NCI-H2227 (cell line): ENCODE data around the gene AMER1.
"Not testable (repeated sequence)": the region's sequence is repeated elsewhere in the genome, so short reads cannot be mapped to it uniquely, and the experiment has no call there.

Experiments
- DNase-seq: peaks from one replicate; lab custom pipeline; 2025; ENCODE audit not compliant: unreplicated experiment; lab: John Stamatoyannopoulos, UW

Gene AMER1

DNA sequence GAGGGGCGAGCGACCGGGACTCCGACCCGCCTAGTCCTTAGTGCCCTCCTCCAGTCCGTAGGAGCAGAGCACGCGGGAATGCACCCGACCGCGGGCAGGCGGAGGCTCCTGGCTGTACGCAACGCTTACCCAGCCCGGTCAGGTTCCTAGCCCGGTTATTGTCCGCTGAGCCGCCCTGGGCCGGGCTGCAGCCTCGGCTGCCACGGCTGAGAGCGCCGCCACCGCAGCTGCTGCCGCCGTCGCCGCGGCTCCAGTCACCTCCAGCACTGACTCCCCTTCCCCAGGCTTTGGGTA, at the start of gene AMER1:
Gene AMER1 (minus strand): TSS at position 268 of the 294 bp plus-strand sequence. CDS start 12,422 bp downstream, outside the sequence.
- peak; percentile 85 for DNase-seq

DNA sequence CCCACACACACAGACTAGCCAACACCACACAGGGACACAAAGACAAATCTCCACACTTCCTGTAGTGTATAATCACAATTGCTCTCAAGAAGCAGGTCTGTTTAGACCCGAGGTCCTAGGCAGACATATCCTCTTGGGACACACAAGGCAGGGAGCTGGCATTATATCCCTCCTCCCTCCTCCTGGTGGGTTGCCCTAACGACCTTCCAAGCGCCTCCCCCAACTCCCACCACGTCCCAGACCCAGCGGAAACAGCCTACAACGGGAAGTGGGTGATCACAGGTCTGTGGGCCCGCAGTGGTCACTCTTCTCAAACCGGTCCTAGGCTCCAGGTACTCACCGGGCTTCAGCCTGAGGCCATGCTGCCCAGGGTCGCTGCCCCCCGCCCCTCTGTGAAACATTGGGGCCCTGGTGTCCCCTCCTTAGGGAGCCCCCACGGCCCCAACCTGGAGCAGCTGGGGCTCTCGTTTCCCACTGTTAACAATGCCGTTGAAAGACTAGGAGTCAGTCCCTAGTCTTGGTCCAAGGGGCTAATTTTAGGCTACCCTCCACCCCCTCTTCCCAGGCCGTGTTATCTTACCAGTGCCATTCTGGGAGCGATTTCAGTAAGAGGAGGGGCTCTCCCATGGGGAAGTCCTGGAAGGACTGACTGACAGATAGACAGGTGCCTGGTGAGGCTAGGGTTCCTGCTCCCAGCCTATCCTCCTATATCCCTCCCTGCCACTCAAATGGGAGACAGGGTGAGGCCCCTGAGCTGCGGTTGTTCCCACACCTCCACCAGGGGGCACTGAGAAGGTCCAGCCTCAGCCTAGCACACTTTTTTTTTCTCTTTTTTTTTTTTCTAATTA, 24.8 kb upstream of the AMER1 start, which contains the start of gene ASB12:
Gene ASB12 (minus strand): TSS at position 485 of the 848 bp plus-strand sequence. CDS start 4,957 bp downstream, outside the sequence.
- no peak for DNase-seq

DNA sequence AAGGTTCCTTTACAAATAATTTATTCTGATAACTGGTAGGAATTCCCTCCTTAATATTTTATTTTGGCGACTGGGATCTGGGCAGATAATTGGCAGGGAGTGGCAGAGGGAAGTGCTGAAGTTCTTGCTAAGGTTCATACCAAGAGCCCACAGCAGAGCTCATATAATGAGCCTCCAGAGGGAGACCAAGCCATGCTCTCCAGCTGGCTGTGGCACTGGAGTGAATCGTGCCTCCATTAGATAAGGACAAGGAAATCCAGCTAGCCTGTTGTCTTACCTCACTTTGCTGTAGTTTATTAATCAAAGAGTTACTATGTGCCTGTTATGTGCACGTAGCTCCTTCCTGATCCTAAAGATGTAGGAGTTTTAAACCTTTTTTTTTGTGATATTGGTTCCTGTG, 23.6 kb upstream of the AMER1 start:
- DNase-seq: no peak

DNA sequence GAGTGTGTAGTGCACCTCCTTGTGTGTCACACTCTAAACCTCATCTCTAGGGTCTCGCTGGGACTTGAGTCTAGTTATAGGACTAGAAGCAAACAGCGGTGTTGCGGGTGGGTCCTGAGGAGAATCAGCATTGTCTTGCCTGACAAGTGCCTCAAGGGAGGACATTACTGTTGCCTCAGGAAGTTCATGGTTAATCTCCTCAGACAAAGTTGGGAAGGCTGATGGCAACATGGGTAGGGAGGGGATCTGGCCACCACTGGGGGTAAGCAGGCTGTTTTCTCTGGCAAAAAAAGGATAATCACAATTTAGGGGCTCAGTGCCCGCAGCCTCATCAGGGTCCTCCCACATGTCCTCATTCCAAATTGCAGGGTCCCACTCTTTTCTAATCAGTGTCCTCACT, 12.5 kb upstream of the AMER1 start:
- no peak for DNase-seq

DNA sequence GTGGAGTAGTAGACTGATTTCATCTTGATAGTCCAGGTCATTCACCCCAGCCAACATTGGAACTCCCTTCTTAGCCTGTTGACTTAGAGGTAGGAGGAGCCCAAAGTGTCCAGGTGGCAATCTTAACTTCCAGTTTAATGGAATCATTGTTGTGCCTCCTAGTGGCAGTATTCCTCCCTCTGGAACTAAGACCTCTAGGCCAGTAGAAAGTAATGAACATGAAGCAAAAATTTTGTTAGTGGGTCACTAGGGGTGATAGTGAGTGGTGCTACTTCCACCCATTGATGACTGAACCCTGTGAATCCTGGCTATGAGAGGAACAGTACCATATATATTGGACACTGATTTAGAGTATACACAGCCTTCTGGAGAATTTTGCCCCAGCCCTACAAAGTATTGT, 8.5 kb upstream of the AMER1 start:
- DNase-seq: not testable (repeated sequence)

DNA sequence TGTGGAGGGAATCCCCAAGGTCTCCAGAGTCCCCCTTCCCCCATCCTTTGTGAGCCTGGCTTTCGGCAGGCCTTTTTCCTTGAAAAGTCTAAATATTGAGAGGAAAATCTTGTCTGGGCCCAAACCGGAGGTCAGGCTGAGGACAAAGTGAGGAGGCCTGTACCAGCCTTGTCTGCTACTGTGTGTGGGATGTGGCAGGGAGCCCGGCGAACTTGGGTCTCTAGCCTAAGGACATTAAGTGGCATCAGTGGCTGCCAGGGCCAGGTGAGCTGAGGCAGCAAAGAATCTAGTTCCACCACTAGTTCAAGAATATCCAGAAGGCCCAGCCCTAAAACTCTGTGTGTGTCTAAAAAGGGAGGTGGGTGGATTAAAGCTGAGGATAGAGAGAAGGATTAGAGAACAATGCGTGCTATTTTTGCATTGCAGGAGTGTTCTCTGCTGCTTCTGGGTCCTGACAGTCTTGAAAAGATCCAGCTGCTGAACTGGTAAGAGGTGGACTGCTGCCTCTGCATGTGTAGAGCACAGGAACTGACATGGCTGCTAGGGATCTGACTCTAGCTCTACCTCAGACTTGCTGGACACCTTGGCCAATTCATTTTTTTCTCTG, 1.2 kb upstream of the AMER1 start:
- no peak for DNase-seq

DNA sequence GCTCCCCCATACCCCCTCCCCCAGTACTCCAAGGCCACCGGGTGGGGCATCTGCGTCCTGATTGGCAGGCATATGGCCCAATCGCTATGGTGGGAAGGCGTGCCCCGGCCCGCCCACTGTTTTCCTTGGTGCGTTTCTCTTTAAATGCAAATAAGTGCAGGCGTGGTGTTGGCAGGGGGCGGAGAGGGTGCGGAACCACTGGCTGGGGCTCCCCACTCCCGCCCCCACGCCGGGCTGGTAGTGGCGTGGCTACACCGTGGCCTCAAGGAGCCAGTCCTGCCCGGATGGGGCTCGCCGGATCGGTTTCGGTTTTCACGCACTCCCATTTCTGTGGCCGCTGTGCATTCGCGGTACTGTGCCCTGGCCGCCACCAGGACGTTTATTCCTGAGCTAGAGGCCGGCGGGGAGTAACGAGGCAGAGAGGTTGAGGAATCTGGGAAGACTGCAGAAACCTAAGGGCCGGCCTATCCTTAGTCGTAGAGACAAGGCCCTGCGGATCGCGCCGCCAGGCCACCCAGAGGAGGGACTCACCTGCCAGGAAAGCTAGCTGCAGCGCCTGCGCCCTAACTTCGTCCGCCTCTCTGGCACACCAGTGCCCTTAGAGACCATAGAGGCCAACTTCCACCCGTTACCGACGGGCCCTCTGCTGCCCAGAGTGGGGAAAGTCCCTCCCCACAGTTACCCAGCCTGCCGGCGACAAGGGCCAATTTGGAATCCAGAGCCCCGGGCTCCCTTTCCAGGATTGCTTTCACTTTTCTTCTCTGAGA, 410 bp upstream of the AMER1 start:
- peak; percentile 97 for DNase-seq

DNA sequence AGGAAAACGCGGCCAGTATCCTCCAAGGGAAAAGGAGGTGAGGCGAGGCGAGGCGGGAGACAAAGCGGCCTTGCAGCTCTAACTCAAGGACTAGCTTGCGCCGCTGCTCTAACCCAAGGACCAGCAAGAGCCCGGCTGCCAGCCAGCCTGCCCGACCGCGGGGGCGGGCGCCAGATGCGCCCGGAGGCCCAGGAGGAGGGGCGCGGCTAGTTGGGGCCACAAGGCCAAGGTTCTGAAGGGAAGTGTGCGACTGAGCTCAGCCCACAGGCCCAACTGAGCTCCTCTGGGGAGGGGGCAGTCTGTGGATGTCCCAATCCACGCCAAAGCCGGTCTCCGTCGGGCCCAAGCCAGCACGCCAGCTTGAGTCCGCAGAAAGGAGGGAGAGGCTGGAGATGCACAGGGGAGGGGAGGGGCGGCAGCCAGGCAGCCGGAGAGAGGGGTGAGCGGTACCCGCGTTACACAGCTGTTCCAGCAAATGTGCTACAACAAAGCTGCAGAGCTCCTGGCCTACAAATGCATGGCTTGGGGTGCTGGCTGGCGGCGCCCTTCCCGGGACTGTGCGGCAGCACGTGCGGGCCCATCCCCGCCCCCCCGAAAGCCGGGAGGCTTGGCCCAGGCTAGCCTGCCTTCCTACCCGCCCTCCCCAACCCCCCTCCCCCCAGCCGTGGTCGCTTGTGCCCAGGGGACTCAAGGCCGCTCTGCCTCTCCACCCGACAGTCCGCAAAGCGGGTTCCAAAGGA, 637 bp downstream of the AMER1 start:
- peak; percentile 70 for DNase-seq

DNA sequence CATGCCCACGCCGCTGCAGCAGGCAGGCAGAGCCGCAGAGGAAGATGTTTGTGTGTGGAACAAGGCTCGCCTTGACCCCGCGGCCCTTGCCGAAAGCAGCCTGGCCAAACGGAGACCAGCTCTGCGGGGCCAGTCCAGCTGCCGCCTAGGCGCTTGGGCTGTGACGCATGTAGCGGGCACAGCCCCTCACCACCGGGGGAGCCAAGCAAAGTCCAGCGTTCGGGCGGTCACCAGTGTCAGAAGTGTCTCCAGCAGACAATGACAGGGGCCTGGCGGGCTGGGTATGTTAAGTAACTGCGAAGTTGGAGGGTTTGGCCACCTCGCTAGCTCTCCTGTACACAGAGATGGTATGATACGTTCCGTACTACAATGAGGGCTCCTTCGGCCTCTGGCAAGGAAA, 1.3 kb downstream of the AMER1 start:
- DNase-seq: peak; percentile 37

DNA sequence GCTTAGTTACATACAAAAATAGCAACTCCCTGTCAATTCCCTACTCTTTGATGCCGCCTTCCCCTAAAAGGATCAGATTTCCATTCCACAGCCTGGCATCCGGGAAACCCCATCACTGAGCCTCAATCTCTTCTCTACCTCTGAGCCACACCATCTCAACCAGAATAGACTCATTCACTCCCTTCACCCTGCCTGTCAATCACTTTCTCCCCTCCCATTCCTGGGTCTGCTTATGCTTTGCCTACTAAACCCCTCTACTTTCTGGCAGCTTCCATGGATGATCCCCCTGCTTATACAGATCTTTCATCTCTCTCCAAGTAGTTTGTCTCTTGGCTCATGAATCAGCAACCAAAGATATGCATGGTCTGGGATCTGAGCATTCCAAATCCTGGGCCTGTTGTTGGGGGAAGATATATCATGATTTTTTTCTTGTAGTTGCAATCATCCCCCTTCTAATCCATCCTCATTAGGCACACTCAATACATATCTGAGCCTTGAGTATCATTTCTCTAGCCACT, 2.6 kb downstream of the AMER1 start:
- no peak for DNase-seq

DNA sequence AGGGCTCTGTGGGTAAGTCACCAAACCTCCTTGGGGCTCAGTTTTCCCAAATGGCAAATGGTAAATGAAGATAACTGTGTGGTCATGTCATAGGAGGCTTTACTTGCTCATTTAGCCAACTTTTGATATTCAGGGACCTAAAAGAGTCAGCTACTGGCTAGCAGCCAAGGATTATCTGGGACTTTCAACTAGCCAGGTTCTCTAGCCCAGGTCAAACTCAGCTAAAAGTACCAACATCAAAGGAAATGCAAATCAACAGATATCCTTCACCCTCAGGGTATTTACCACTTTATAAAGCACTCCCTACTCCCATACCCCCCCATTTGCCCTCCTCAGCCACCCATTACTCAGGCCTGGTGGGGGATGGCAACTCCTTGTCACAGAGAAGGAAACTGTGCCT, 7.5 kb downstream of the AMER1 start:
- no peak for DNase-seq

DNA sequence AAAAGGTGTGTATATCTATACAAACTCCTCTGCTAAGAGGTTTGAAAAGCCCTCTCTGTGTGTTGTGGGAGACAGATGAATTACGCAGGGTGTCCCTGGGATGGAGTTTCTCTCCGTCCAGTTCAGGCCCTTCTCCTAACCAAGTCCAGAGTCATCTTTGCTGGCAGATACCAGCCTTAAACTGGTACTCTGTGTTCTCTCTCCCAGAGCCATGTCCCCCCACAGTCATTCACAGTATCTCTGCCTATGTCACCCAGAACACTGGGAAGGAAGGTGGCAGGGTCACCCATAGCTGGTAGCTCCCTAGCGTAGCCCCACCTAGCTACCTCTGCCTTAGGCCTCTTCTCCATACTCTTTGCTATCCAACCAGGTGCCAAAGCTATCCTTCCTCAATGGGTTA, 8.9 kb downstream of the AMER1 start:
- DNase-seq: no peak

DNA sequence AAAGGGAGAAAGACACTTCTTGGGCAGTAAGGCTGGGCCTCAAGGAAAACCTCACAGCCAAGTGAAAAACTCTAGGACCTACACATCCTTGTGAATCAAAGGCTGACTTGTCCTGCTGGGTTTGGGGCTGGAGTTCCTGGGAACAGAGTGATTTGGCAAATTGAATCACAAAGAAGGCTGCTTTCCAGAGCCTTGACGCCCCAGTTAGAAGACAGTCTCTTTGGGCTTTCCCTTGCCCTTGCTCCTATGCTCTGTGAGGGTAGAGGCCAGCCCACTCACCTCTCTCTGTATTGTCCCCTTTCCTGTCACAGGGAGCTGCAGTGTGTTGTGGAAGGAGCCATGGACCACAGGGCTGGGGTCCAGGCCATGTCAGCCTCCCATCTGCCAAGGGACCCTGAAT, 9.6 kb downstream of the AMER1 start:
- DNase-seq: no peak

DNA sequence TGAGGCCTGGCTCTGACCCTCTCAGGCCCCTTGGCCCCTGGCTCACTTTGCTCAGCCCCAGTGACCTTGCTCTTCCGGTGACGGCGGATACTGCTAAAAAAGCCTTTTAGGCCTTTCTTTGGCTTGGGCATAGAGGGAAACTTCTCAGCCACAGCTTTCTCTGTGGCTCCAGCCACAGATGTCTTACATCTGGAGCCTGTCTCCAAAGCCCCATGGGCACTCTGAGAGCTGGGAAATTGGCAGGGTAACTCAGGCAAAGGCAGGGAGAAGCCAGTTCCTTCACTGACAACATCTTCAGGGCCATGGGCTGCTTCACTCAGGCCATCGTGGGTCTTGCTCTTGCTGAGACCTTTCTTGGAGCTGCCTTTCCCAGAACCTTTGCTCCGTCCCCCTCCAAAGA, 12.8 kb downstream of the AMER1 start:
- no peak for DNase-seq

DNA sequence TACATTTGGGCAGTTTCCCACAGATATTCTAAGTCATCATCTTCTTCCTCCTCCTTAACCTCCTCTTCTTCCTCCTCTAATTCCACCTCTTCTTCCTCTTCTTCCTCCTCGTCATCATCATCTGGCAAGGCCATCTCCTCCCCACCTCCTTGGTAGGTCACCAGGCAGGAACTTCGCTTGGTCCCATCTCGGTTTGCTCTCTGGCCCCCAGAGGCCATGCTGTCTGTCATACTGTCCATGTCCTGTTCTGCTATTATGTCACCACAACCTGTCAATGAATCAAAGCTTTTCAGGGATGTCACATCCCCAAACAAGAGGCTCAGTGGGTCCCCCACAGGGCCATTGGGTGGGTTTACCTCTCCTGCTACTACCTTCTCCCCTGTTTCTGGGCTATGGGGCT, 13.5 kb downstream of the AMER1 start:
- DNase-seq: no peak

DNA sequence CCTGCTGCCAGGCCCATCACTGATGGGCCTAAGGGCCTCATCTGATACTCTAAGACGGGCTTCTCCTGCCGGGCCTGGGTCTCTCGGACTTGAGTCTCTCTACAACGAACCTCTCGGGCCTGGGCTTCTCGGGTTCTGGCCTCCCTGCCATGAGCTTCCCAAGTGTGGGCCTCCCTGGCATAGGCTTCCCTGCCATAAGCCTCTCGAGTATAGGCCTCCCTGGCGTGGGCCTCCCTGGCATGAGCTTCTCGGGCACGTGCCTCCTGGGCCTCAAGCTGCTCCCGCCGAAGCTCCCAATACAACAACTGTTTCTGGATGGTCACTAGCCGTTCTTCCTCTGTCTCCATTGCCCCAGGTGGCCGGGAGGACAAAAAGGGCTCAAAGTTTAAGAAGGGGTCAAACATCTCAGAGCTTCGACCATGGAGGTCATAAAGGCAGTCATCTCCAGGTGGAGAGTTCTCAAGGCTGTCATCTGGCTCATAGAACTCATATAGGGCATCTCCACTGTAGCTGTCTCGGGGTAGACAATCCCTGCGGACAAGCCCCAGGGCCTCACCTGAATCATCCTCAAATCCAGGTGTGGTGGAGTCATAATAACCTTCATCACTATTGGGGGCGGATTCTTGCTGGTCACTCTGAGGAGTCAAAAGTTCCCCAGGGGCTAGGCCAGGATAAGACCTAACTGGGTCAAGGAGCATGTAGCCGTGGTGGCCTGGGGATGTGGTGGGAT, 14.1 kb downstream of the AMER1 start:
- DNase-seq: no peak

DNA sequence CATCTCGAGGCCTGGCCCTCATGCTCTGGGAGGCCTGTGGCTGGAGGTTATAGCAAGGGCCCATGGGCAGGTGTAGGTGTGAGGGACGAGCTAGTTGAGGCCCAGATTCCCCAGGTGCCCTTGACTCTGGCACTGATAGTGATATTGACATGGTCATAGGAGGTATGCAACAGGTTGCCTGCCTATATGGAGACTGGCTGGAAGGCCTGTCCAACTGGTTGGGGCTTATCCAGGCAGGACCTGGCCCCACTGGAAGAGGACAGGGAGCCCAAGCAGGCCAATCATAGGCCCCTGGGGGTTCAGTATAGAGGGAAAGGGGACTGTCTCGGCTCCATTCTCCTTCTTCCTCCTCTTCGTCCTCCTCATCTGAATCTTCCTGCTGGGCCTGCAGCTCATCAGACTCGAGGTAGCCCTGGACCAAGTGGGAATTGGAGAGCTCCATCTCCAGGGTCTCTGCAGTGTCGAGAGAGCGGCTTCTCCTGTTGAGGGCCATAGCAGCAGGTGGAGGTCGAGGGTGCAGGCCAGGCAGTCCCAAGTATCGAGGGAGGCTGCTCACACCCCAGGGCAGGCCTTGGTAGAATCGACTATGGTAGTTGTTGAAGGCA, 15.3 kb downstream of the AMER1 start:
- no peak for DNase-seq

DNA sequence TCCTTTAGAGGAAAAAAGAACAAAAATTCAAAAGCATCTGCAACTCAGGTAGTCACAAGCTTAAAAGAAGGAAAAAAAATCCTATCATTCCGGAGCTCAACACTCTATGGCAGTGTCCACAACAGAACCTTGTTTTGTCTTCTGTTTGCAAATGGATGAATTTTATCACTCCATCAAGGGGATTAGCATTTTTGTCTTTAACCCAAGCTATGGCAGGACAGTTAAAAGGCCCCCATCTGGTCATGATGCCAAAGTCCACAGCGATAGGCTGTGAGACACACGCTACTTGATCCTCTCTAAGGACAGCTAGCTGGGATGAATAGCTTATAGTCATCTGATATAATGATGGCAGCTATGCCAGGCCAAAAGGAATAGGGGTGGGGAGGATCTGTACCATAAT, 16.6 kb downstream of the AMER1 start:
- DNase-seq: no peak

DNA sequence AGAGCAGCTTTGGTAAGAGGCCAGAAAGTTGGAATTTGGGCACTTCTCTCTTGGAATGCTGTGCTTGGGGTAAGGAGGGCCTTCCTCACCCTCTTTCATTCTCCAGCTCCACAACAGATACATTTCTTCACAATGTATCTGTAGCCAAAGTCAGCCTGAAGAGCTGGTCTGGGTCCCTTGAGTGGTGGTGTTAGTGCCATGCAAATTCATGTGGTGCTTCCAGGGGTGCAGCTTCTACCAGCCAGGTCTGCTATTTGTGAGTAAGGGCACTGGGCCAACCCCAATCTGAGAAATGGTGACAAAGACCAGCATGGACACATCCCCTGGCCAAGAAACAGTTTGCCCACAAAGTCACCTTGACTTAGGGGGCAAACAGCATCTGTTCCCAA, 17.8 kb downstream of the AMER1 start:
- no peak for DNase-seq
